GM12865 (cell line): ENCODE data around the gene TCF12.

Experiments used
- DNase-seq: peaks from one replicate; pipeline ENCODE4 v3.0.0; 2010; ENCODE audit warnings: low read depth
- H3K4me3 ChIP-seq: 2 replicates; pipeline ENCODE4 v1.5.1; 2011; ENCODE audit warnings: mild to moderate bottlenecking, low read depth, low read length, control low read depth
- TF ChIP-seq, protein P1 (sequence below): IDR thresholded peaks from 2 replicates; pipeline ENCODE4 v1.5.1; 2011; ENCODE audit warnings: low read length, control low read depth, low read depth, inconsistent platforms; ENCODE audit not compliant: insufficient read depth; ENCODE audit errors: missing control alignments

Gene TCF12

DNA sequence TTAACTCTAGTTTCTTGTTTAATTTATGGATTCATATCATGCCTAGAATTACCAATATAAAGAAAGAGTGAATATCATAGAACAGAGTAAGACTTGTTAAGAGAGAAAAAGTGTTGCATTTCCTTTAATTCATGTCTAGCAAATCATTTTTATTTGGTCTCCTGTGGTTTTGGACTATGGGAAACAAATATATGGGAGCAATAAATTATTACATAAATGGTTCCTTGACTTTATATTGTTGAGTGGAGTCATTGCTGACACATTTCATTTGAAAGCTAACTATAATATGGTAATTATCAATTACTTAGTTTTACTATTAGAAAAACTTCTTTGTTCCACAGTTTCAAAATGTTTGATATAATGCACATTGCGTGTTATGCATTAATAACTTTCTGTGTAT lies 313.1 kb downstream of the TCF12 start:
- no peak overlapping the region for H3K4me3 ChIP-seq
- DNase-seq: no peak
- TF ChIP-seq, protein P1, sequence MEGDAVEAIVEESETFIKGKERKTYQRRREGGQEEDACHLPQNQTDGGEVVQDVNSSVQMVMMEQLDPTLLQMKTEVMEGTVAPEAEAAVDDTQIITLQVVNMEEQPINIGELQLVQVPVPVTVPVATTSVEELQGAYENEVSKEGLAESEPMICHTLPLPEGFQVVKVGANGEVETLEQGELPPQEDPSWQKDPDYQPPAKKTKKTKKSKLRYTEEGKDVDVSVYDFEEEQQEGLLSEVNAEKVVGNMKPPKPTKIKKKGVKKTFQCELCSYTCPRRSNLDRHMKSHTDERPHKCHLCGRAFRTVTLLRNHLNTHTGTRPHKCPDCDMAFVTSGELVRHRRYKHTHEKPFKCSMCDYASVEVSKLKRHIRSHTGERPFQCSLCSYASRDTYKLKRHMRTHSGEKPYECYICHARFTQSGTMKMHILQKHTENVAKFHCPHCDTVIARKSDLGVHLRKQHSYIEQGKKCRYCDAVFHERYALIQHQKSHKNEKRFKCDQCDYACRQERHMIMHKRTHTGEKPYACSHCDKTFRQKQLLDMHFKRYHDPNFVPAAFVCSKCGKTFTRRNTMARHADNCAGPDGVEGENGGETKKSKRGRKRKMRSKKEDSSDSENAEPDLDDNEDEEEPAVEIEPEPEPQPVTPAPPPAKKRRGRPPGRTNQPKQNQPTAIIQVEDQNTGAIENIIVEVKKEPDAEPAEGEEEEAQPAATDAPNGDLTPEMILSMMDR: no peak

DNA sequence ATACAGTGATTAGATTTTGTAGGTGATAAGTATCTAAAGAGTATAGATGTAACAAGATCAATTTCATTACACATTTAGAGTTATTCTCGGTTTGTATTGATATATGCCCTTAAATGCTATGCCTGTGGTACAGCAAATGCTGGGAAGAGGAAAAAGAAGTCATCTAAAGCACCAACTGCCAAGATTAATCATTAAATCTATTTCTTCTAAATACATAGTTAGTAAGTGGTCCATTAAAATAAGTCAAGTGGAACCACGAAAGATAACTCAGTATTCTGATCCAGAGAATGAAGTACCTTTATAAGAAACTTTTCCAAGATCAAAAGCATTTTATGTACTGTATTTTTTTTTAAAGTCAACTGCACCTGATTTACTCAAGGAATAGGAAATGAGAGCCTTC lies 315.7 kb downstream of the TCF12 start:
- no peak overlapping the region for H3K4me3 ChIP-seq
- TF ChIP-seq, protein P1: no peak
- DNase-seq: no peak

DNA sequence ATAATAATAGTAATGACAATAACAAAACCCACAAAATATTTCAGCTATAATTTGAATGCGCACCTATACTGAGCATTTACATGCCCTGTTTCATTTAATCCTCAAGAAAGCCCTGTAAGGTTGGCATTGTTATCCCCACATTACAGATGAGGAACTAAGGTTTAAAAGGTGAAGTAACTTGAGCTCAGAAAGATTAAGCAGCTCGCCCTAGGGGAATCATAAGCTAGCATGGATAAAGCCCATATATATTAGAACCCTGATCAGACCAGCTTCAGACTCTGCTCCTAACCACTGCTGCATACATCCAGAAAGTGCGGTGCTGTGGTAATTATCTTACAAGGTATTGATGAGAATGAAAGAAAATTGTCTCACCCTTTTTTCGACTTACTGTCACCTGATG lies 316.7 kb downstream of the TCF12 start:
- DNase-seq: no peak
- no peak overlapping the region for H3K4me3 ChIP-seq
- TF ChIP-seq, protein P1: no peak

DNA sequence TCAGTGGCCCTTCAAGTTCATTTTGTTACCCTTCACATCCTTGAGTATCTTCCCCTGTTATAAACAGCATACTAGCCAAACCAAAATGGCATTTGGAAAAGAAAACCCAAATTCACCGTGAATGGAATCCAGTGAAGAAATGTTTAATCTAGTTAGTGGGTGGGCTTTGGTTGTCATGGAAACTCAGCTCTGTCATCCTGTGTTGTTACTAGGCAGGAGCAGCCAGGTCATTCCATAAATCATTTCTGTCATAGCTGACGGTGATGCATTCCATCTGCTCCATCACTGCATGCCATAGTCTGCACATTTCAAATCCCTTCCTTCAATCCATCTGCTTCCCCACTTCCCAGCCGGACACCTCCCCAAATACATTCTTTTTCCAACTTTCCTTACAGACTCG lies 317.4 kb downstream of the TCF12 start:
- DNase-seq: no peak
- TF ChIP-seq, protein P1: no peak
- no peak overlapping the region for H3K4me3 ChIP-seq

DNA sequence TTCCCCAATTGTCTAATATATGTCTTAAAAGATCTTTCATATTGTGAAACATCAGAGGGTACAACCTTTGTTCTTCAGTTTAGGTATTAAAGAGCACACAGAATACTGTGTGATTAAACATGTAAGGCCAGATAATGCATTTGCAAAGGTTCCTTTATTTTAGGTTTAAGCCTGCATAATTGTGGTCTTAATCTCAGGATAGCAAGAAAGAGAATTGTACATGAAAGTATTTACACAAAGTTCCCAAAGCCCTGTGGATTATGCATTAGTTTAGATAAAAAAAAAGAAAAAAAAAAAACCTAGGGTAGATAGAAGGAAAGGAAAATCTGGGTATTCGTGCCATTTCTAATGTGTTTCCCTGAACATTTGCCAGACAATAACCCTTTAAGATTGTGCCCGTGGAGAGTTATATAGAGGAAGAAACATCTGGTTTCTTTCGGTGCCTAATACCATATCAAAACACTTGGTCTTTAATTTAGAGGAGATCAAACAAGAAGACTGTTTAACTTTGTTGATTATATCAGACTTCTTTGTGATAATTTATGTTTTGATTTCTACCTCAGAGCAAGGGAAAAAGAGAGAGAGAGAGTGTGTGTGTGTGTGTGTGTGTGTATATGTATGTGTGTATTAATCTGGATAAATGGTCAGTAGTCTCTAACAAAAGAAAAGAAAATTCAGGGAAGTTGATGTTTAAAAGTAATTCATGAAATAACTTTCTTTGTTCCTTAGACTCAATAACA lies 318.3 kb downstream of the TCF12 start:
- TF ChIP-seq, protein P1: no peak
- H3K4me3 ChIP-seq: no peak overlapping the region

DNA sequence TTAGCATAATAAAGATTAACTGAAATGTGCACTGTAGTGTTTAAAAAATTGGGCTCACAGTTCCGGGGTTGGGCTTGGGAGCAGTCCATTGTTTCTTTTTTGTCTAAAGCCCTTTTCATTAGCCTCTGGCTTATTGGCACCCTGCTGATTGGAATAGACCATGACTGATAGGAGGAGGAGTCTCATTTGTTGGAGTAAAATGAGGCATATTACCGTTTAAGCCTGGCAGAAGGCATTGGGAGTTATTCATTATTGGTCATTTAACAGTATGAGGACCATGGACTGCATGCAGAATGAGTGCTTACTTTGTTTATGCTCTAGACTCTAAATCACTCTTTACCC lies 318.8 kb downstream of the TCF12 start:
- no peak for DNase-seq
- TF ChIP-seq, protein P1: no peak
- H3K4me3 ChIP-seq: no peak overlapping the region

More for the DNA sequence above, 318.3 kb downstream of the TCF12 start:
- DNase-seq: no peak

DNA sequence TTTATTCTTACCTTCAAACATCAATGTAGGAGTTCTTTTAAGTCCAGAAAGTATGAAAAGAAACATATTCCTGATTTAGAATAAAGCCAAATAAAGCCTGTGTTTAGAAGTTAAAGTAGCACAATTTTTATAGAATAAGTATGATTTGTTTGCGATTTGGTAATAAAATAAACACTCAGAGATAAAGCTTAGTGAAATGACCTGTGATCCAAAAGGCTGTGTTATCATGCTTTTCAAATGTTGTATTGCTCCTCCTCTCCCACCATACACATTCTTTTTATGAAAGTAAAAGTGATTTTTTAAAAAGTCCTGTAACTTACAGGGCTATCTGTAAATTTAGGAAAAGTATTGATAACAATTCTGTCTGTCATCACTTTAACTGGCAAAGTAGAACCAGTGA lies 319.2 kb downstream of the TCF12 start:
- no peak for DNase-seq
- TF ChIP-seq, protein P1: no peak
- H3K4me3 ChIP-seq: no peak overlapping the region
